Measurements from ENCODE around the gene CRY2. TPM values are rescaled to one million over a fixed set of nuclear protein-coding genes. Genes with fewer than 3 reads are reported as not detected.

CRY2 gene
- total RNA-seq, 1 donor from 2014 or later = 6.8 TPM

GRCh38 chr11:45877845-45878244 lies 30.6 kb downstream of the CRY2 start:
- no peak for DNase-seq (ENCODE audit: low read depth, low spot score)

GRCh38 chr11:45879803-45880686 lies 32.8 kb downstream of the CRY2 start:
- no peak for DNase-seq (ENCODE audit: low read depth, low spot score)

GRCh38 chr11:45880772-45881570 lies 33.7 kb downstream of the CRY2 start:
- no peak for DNase-seq (ENCODE audit: low read depth, low spot score)

GRCh38 chr11:45881708-45882368 lies 34.6 kb downstream of the CRY2 start:
- no peak for DNase-seq (ENCODE audit: low read depth, low spot score)

- DNase-seq (ENCODE audit: low read depth, low spot score) = no peak
Observed at GRCh38 chr11:45884596-45885185, 37.4 kb downstream of the CRY2 start.

GRCh38 chr11:45885274-45885920 lies 38.1 kb downstream of the CRY2 start, which contains the start of gene MAPK8IP1:
Gene MAPK8IP1 (plus strand): TSS chr11:45885651. CDS start chr11:45885821, 170 bp downstream.
- no peak for DNase-seq (ENCODE audit: low read depth, low spot score)

GRCh38 chr11:45885921-45886721 lies 38.8 kb downstream of the CRY2 start:
- no peak for DNase-seq (ENCODE audit: low read depth, low spot score)

GRCh38 chr11:45886816-45887520 lies 39.7 kb downstream of the CRY2 start:
- DNase-seq (ENCODE audit: low read depth, low spot score) = no peak

- no peak for DNase-seq (ENCODE audit: low read depth, low spot score)
Observed at GRCh38 chr11:45887587-45887986, 40.3 kb downstream of the CRY2 start.

GRCh38 chr11:45889555-45889954 lies 42.3 kb downstream of the CRY2 start:
- no peak for DNase-seq (ENCODE audit: low read depth, low spot score)

- no peak for DNase-seq (ENCODE audit: low read depth, low spot score)
Observed at GRCh38 chr11:45889966-45890365, 42.7 kb downstream of the CRY2 start.

GRCh38 chr11:45890886-45891550 lies 43.7 kb downstream of the CRY2 start:
- no peak for DNase-seq (ENCODE audit: low read depth, low spot score)

GRCh38 chr11:45892856-45893255 lies 45.6 kb downstream of the CRY2 start:
- no peak for DNase-seq (ENCODE audit: low read depth, low spot score)

- DNase-seq (ENCODE audit: low read depth, low spot score) = no peak
Observed at GRCh38 chr11:45894555-45895247, 47.4 kb downstream of the CRY2 start.

GRCh38 chr11:45895553-45896259 lies 48.4 kb downstream of the CRY2 start:
- DNase-seq (ENCODE audit: low read depth, low spot score) = no peak

GRCh38 chr11:45896422-45896984 lies 49.2 kb downstream of the CRY2 start:
- no peak for DNase-seq (ENCODE audit: low read depth, low spot score)

GRCh38 chr11:45897556-45897955 lies 50.3 kb downstream of the CRY2 start:
- DNase-seq (ENCODE audit: low read depth, low spot score) = no peak
